HG03095 (cell line): ENCODE data around the gene MARK3.

ENCODE experiments used
- ATAC-seq: cut with Tn5 transposase; IDR thresholded peaks from one replicate; pipeline ENCODE4 v1.9.1; 2021; ENCODE audit warnings: moderate library complexity; ENCODE audit not compliant: unreplicated experiment

Gene MARK3

GRCh38 chr14:103546652-103547454 is 161.6 kb downstream of the MARK3 start:
- ATAC-seq = no peak

- no peak for ATAC-seq
Measured at GRCh38 chr14:103547455-103547940, 162.3 kb downstream of the MARK3 start.

- ATAC-seq = no peak
Measured at GRCh38 chr14:103547941-103548462, 162.8 kb downstream of the MARK3 start.

- ATAC-seq = no peak
Measured at GRCh38 chr14:103548463-103549351, 163.5 kb downstream of the MARK3 start.

- ATAC-seq = no peak
Measured at GRCh38 chr14:103549361-103550311, 164.4 kb downstream of the MARK3 start.

GRCh38 chr14:103550451-103551337 is 165.5 kb downstream of the MARK3 start:
- ATAC-seq = no peak

GRCh38 chr14:103551338-103551762 is 166.1 kb downstream of the MARK3 start:
- no peak for ATAC-seq

- no peak for ATAC-seq
Measured at GRCh38 chr14:103552011-103552845, 167.0 kb downstream of the MARK3 start.

GRCh38 chr14:103552846-103553210 is 167.6 kb downstream of the MARK3 start:
- ATAC-seq = no peak
